GM23338 (cell line): Measurements from ENCODE around the gene DHPS. TPM values are rescaled to one million over a fixed set of nuclear protein-coding genes. Genes with fewer than 3 reads are reported as not detected.

Experiments used
- ATAC-seq: fragments of 200-7000 bp; cut with Tn5 transposase; 3 replicates; pipeline ENCODE4 v1.9.1; 2020
- DNase-seq: peaks from one replicate; pipeline ENCODE4 v3.0.0-alpha.2; 2015; ENCODE audit warnings: low spot score
- H2AFZ ChIP-seq: fragments of 200-600 bp; sonication (generic); 2 replicates; pipeline ENCODE4 v1.8.0; 2016; ENCODE audit warnings: antibody characterized with exemption, mild to moderate bottlenecking, moderate library complexity
- H3F3A ChIP-seq: fragments of 200-600 bp; sonication (generic); replicated peaks from 2 replicates; pipeline ENCODE4 v1.8.0; 2017; ENCODE audit warnings: antibody characterized with exemption, mixed run types, low read depth
- H3K27ac ChIP-seq: fragments of 200-600 bp; sonication (generic); 2 replicates; pipeline ENCODE4 v1.6.1; 2016; ENCODE audit warnings: low read depth
- H3K27me3 ChIP-seq: fragments of 200-600 bp; sonication (generic); 2 replicates; pipeline ENCODE4 v1.8.0; 2016; ENCODE audit warnings: mild to moderate bottlenecking, mixed run types, moderate library complexity; ENCODE audit not compliant: insufficient read depth
- H3K36me3 ChIP-seq: fragments of 200-600 bp; sonication (generic); 2 replicates; pipeline ENCODE4 v1.8.0; 2016; ENCODE audit warnings: mild to moderate bottlenecking; ENCODE audit not compliant: insufficient read depth
- H3K4me1 ChIP-seq: fragments of 200-600 bp; sonication (generic); 2 replicates; pipeline ENCODE4 v1.8.0; 2016; ENCODE audit warnings: mild to moderate bottlenecking, moderate library complexity; ENCODE audit not compliant: insufficient read depth
- H3K4me2 ChIP-seq: fragments of 200-600 bp; sonication (generic); 2 replicates; pipeline ENCODE4 v1.7.1; 2017; ENCODE audit warnings: mixed run types
- H3K4me3 ChIP-seq: fragments of 200-600 bp; sonication (generic); 2 replicates; pipeline ENCODE4 v1.6.1; 2016; ENCODE audit warnings: mixed run types
- H3K79me2 ChIP-seq: fragments of 200-600 bp; sonication (generic); replicated peaks from 2 replicates; pipeline ENCODE4 v1.8.0; 2017; ENCODE audit warnings: mild to moderate bottlenecking; ENCODE audit not compliant: insufficient read depth
- H3K9me2 ChIP-seq: fragments of 200-600 bp; sonication (generic); 2 replicates; pipeline ENCODE4 v1.8.0; 2017; ENCODE audit not compliant: insufficient read depth
- H4K20me1 ChIP-seq: fragments of 200-600 bp; sonication (generic); replicated peaks from 2 replicates; pipeline ENCODE4 v1.8.0; 2017; ENCODE audit warnings: mild to moderate bottlenecking; ENCODE audit not compliant: insufficient read depth
- H3K27ac Mint-ChIP-seq: 2 replicates; pipeline ENCODE4 v1.8.0; 2020; ENCODE audit warnings: inconsistent platforms, mild to moderate bottlenecking, moderate library complexity, mixed read lengths
- H3K27me3 Mint-ChIP-seq: 3 replicates; pipeline ENCODE4 v1.8.0; 2022; ENCODE audit warnings: low read depth, mild to moderate bottlenecking, moderate library complexity, mixed read lengths, inconsistent platforms; ENCODE audit not compliant: insufficient read depth, poor library complexity
- H3K36me3 Mint-ChIP-seq: 3 replicates; pipeline ENCODE4 v1.8.0; 2021; ENCODE audit warnings: low read depth, mild to moderate bottlenecking, inconsistent platforms, moderate library complexity, mixed read lengths
- H3K4me1 Mint-ChIP-seq: 3 replicates; pipeline ENCODE4 v1.8.0; 2020; ENCODE audit warnings: mild to moderate bottlenecking, inconsistent platforms, mixed read lengths
- H3K4me3 Mint-ChIP-seq: 3 replicates; pipeline ENCODE4 v1.8.0; 2021; ENCODE audit warnings: moderate library complexity, mild to moderate bottlenecking, inconsistent platforms, mixed read lengths
- H3K9me3 Mint-ChIP-seq: 3 replicates; pipeline ENCODE4 v1.8.0; 2020; ENCODE audit warnings: moderate library complexity, mild to moderate bottlenecking, inconsistent platforms, mixed read lengths
- CREB1 ChIP-seq: fragments of 250-450 bp; sonication (Bioruptor Pico); IDR thresholded peaks from 2 replicates; pipeline ENCODE4 v1.5.0; 2020; ENCODE audit warnings: low read depth, mild to moderate bottlenecking, moderate library complexity
- EZH2 ChIP-seq: fragments of 200-600 bp; sonication (generic); IDR thresholded peaks from one replicate; pipeline ENCODE4 v1.8.0; 2017; ENCODE audit warnings: antibody characterized with exemption, mild to moderate bottlenecking, low read depth; ENCODE audit not compliant: unreplicated experiment
- JUNB ChIP-seq: IDR thresholded peaks from one replicate; pipeline ENCODE4 v1.6.1; 2016; ENCODE audit warnings: antibody characterized with exemption; ENCODE audit not compliant: unreplicated experiment
- NANOG ChIP-seq: IDR thresholded peaks from 2 replicates; pipeline ENCODE4 v1.6.1; 2016; ENCODE audit warnings: antibody characterized with exemption, borderline replicate concordance
- POLR2AphosphoS5 ChIP-seq: IDR thresholded peaks from 2 replicates; pipeline ENCODE4 v1.6.1; 2016; ENCODE audit warnings: antibody characterized with exemption, low read depth
- STAT1 ChIP-seq: IDR thresholded peaks from one replicate; pipeline ENCODE4 v1.6.1; 2016; ENCODE audit warnings: antibody characterized with exemption; ENCODE audit not compliant: unreplicated experiment
- ZNF114 ChIP-seq: fragments of 250-450 bp; sonication (Bioruptor Pico); IDR thresholded peaks from 2 replicates; pipeline ENCODE4 v1.5.0; 2020; ENCODE audit warnings: mild to moderate bottlenecking, moderate library complexity
- ZNF331 ChIP-seq: fragments of 250-450 bp; sonication (Bioruptor Pico); IDR thresholded peaks from 2 replicates; pipeline ENCODE4 v1.5.0; 2020; ENCODE audit warnings: low read depth, mild to moderate bottlenecking, moderate library complexity
- polyA plus RNA-seq: library from polyadenylated mRNA; unstranded; fragments of >200 nt; fragmentation: Nextera tagmentation; extraction: Ambion mirVana; gene quantifications from 2 replicates; pipeline ENCODE4 v1.2.1, GENCODE V29; 2016
- total RNA-seq: library from RNA; depleted of rRNA; stranded (reverse); fragments of >200 nt; shearing (Covaris generic); gene quantifications from 2 replicates; pipeline ENCODE4 v1.2.3, GENCODE V29; 2014
- TF ChIP-seq, protein P1 (sequence below): IDR thresholded peaks from one replicate; pipeline ENCODE4 v1.6.1; 2018; ENCODE audit warnings: antibody characterized with exemption; ENCODE audit not compliant: unreplicated experiment

The DHPS gene
- total and polyA plus RNA-seq, 2 experiments from 2014 or later = 85.4 to 126 TPM

DNA sequence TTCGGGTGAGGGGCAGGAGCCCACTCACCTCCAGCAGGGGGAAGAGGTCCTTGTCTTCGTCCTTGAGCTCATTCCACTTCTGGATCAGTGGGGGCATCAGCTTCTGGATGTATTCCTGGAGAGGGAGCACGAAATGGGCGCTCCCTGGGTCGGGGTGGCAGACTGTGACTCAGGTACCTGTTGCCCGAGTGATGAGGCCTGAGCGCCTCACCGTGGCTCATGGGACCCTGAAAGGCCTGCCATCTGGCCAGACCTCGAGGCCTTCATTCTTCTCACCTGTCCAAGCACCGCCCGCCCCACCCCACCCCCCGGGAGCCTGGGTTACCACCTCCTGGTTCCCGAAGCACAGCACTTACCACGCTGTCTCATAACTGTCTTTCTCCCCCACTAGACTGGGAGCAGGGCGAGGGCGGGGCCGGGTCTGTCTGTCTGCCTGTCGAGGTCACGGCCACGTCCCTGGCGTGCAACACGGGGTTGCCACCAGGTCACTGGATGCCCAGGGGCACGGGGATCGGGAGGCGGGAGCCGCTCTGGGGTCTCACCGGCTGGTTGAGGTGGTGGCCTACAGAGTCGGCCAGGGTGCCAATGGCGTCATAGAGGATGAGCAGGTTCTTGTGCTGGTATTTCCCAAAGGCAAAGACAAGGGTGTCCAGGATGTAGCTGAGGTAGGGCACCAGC, 24.1 kb upstream of the DHPS start:
- Histone ChIP-seq H3K36me3 (peaks cover 75% of the 10 kb centered on the region), H2AFZ (no peak overlapping the region), H3K79me2 (peaks cover 4% of the 10 kb centered on the region; the same call in 1 of the 2 replicates), H3K9me2 (no peaks in the 10 kb centered on the region), H3K4me1 (no peaks in the 10 kb centered on the region), H4K20me1 (peaks cover 26% of the 10 kb centered on the region), H3K4me3 (no peak overlapping the region), H3K27ac (no peak overlapping the region), H3K4me2 (no peak overlapping the region), H3K27me3 (no peaks in the 10 kb centered on the region), H3F3A (peaks cover 61% of the 10 kb centered on the region)
- ATAC-seq = no peak
- Mint-ChIP-seq H3K9me3 (no peaks in the 10 kb centered on the region), H3K4me3 (no peak overlapping the region), H3K36me3 (peaks cover 93% of the 10 kb centered on the region), H3K27ac (peak overlapping the region; percentile 59; the same call in 1 of the 2 replicates), H3K27me3 (peaks cover 15% of the 10 kb centered on the region), H3K4me1 (peaks cover 9% of the 10 kb centered on the region; the same call in 2 of the 3 replicates)
- TF ChIP-seq CREB1 (CRISPR knock-in tag) (no peak), POLR2AphosphoS5 (no peak), ZNF331 (no peak), EZH2 (no peak), STAT1 (no peak), ZNF114 (CRISPR knock-in tag) (no peak)
- TF ChIP-seq, protein P1, sequence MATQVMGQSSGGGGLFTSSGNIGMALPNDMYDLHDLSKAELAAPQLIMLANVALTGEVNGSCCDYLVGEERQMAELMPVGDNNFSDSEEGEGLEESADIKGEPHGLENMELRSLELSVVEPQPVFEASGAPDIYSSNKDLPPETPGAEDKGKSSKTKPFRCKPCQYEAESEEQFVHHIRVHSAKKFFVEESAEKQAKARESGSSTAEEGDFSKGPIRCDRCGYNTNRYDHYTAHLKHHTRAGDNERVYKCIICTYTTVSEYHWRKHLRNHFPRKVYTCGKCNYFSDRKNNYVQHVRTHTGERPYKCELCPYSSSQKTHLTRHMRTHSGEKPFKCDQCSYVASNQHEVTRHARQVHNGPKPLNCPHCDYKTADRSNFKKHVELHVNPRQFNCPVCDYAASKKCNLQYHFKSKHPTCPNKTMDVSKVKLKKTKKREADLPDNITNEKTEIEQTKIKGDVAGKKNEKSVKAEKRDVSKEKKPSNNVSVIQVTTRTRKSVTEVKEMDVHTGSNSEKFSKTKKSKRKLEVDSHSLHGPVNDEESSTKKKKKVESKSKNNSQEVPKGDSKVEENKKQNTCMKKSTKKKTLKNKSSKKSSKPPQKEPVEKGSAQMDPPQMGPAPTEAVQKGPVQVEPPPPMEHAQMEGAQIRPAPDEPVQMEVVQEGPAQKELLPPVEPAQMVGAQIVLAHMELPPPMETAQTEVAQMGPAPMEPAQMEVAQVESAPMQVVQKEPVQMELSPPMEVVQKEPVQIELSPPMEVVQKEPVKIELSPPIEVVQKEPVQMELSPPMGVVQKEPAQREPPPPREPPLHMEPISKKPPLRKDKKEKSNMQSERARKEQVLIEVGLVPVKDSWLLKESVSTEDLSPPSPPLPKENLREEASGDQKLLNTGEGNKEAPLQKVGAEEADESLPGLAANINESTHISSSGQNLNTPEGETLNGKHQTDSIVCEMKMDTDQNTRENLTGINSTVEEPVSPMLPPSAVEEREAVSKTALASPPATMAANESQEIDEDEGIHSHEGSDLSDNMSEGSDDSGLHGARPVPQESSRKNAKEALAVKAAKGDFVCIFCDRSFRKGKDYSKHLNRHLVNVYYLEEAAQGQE = no peak
- no peak for DNase-seq

DNA sequence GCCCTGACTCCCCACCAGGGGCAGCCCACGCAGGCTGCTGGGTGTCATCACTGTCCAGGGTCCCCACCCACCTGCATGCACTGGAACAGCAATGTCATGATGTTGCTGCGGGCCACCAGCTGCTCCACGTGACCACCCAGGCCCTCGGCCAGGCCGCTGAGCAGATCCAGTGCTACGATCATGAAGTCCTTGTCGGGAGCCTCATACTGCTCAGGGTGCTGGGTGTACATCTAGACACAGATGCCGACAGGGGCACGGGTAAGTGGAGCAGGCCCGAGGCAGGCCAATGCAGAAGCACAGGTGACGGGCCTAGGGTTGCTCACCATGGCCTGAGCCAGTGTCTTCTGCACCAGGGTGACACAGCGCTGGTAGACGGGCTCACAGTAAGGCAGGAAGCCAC, 23.5 kb upstream of the DHPS start:
- peaks cover 71% of the 10 kb centered on the region for H3K36me3 ChIP-seq
- no peak overlapping the region for H3K27ac ChIP-seq
- H3K9me3 Mint-ChIP-seq = no peaks in the 10 kb centered on the region

More for the DNA sequence above, 23.5 kb upstream of the DHPS start:
- Histone ChIP-seq H3K27me3 (no peaks in the 10 kb centered on the region), H3K4me3 (no peak overlapping the region), H3K9me2 (no peaks in the 10 kb centered on the region), H3F3A (peaks cover 56% of the 10 kb centered on the region), H4K20me1 (peaks cover 26% of the 10 kb centered on the region), H3K79me2 (peaks cover 4% of the 10 kb centered on the region; the same call in 1 of the 2 replicates), H3K4me1 (no peaks in the 10 kb centered on the region), H3K4me2 (no peak overlapping the region), H2AFZ (no peak overlapping the region)
- Mint-ChIP-seq H3K27ac (peak overlapping the region; percentile 59; the same call in 1 of the 2 replicates), H3K36me3 (peaks cover 91% of the 10 kb centered on the region), H3K4me3 (no peak overlapping the region), H3K27me3 (peaks cover 16% of the 10 kb centered on the region), H3K4me1 (peaks cover 9% of the 10 kb centered on the region; the same call in 2 of the 3 replicates)
- TF ChIP-seq JUNB = no peak
- TF ChIP-seq NANOG = no peak
- no peak for TF ChIP-seq POLR2AphosphoS5
- DNase-seq = no peak
- ATAC-seq = no peak
